Lung (tissue), 12 donors: Measurements from ENCODE around the gene OXSR1. TPM values are rescaled to one million over a fixed set of nuclear protein-coding genes. Genes with fewer than 3 reads are reported as not detected.

Source experiments
- ATAC-seq: fragments of 200-7000 bp; cut with Tn5 transposase; one replicate; pipeline ENCODE4 v1.9.1; 2020; ENCODE audit warnings: moderate number of reproducible peaks; ENCODE audit not compliant: insufficient read depth, low FRiP score
- DNase-seq, 3 donors: peaks; one replicate each; pipeline ENCODE4 v3.0.0-alpha.2; 2013 to 2017
- H3K27ac ChIP-seq, 2 donors: one replicate each; pipeline ENCODE4 v1.5.1; 2013; ENCODE audit warnings: mild to moderate bottlenecking in 2 of 2, moderate library complexity in 2 of 2, control low read depth in 1 of 2, inconsistent platforms in 1 of 2, low read depth in 1 of 2, low read length in 1 of 2
- H3K27me3 ChIP-seq, 3 donors: one replicate each; pipeline ENCODE4 v1.5.1; 2013; ENCODE audit warnings: low read length in 2 of 3; ENCODE audit not compliant: control insufficient read depth in 3 of 3, insufficient read depth in 3 of 3
- H3K36me3 ChIP-seq, 4 donors: one replicate each; pipeline ENCODE4 v1.5.1; 2013; ENCODE audit warnings: low read length in 4 of 4, mild to moderate bottlenecking in 1 of 4, moderate library complexity in 1 of 4; ENCODE audit not compliant: control insufficient read depth in 4 of 4, insufficient read depth in 4 of 4
- H3K4me1 ChIP-seq, 5 donors: one replicate each; pipeline ENCODE4 v1.5.1; 2013; ENCODE audit warnings: low read length in 5 of 5, mild to moderate bottlenecking in 2 of 5, moderate library complexity in 1 of 5; ENCODE audit not compliant: control insufficient read depth in 5 of 5, insufficient read depth in 5 of 5
- H3K4me3 ChIP-seq: one replicate; pipeline ENCODE4 v1.5.1; 2013; ENCODE audit warnings: mild to moderate bottlenecking, control low read depth, moderate library complexity
- H3K9ac ChIP-seq, 2 donors: one replicate each; pipeline ENCODE4 v1.5.1; 2013; ENCODE audit warnings: low read length in 2 of 2, control low read depth in 1 of 2; ENCODE audit not compliant: insufficient read depth in 1 of 2
- H3K9me3 ChIP-seq, 4 donors: one replicate each; pipeline ENCODE4 v1.5.1; 2013; ENCODE audit warnings: low read length in 3 of 4, mild to moderate bottlenecking in 1 of 4, moderate library complexity in 1 of 4; ENCODE audit not compliant: control insufficient read depth in 4 of 4, insufficient read depth in 3 of 4
- WGBS, 2 donors: extraction: QIAGEN DNeasy Blood & Tissue Kit; methylation state at CpG; one replicate each; pipeline ENCODE4 v1.1.7; 2013; 5-methylcytosine and 5-hydroxymethylcytosine counted together
- polyA plus RNA-seq, 2 donors: library from polyadenylated mRNA; stranded (reverse); fragments of 200-250 nt; gene quantifications; one replicate each; pipeline ENCODE4 v1.2.1, GENCODE V29; 2013
- total RNA-seq, 2 donors: library from RNA; depleted of rRNA in 1 of 2; stranded (reverse); fragments of >200 nt in 1 of 2; gene quantifications; one replicate each; pipeline ENCODE4 v1.2.1, GENCODE V29; 2014 to 2021
- TF ChIP-seq, protein P1 (sequence below): IDR thresholded peaks from 2 replicates; pipeline ENCODE4 v1.5.1; 2012; ENCODE audit warnings: mild to moderate bottlenecking; ENCODE audit errors: control extremely low read depth, extremely low read depth
- donor health status: control.
- donor health status: control.
- donor health status: Bipolar disorder and iron deficiency.
- donor health status: healthy.
- donor health status: DM: yes; HTN: yes; CAD: no.

Gene OXSR1
- total and polyA plus RNA-seq, 4 donors, result 11.9 to 38.9 (median 24.9) TPM

GRCh38 chr3:38154625-38155255, 10.6 kb upstream of the OXSR1 start:
- no peaks in the 10 kb centered on the region for H3K36me3 ChIP-seq
- no peak overlapping the region for H3K9ac ChIP-seq
- H3K27ac ChIP-seq, result no peak overlapping the region
- peaks cover 0 to 13% (median 5%) of the 10 kb centered on the region in 5 donors for H3K4me1 ChIP-seq
- ATAC-seq (no peak), DNase-seq (no peak)
- TF ChIP-seq, protein P1, sequence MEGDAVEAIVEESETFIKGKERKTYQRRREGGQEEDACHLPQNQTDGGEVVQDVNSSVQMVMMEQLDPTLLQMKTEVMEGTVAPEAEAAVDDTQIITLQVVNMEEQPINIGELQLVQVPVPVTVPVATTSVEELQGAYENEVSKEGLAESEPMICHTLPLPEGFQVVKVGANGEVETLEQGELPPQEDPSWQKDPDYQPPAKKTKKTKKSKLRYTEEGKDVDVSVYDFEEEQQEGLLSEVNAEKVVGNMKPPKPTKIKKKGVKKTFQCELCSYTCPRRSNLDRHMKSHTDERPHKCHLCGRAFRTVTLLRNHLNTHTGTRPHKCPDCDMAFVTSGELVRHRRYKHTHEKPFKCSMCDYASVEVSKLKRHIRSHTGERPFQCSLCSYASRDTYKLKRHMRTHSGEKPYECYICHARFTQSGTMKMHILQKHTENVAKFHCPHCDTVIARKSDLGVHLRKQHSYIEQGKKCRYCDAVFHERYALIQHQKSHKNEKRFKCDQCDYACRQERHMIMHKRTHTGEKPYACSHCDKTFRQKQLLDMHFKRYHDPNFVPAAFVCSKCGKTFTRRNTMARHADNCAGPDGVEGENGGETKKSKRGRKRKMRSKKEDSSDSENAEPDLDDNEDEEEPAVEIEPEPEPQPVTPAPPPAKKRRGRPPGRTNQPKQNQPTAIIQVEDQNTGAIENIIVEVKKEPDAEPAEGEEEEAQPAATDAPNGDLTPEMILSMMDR, result no peak
- H3K4me3 ChIP-seq, result no peak overlapping the region
- 67 to 69% methylated on average over 2 of the region's 2 CpGs for WGBS, 2 donors
- H3K27me3 ChIP-seq, result no peaks in the 10 kb centered on the region
- no peaks in the 10 kb centered on the region for H3K9me3 ChIP-seq

DNA sequence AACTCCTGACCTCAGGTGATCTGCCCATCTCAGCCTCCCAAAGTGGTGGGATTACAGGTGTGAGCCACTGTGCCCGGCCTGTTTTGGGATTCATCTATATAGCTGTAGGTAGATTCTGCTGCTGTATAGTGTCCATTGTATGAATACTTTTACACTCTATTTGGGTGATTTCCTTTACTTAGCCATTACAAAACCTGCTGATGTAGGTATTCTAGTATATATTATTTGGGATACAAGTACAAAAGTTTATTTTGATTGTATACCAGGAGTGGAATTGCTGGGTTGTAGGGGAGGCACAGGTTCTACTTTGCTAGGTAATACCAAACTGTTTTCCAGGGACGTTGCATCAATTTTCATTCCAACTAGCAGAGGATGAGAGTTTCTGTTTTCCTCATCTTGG, 9.5 kb upstream of the OXSR1 start:
- DNase-seq, result no peak
- Histone ChIP-seq H3K4me3 (no peak overlapping the region), H3K4me1 (peaks cover 0 to 13% (median 5%) of the 10 kb centered on the region in 5 donors), H3K27me3 (no peaks in the 10 kb centered on the region), H3K9ac (no peak overlapping the region), H3K27ac (no peak overlapping the region), H3K9me3 (no peaks in the 10 kb centered on the region), H3K36me3 (no peaks in the 10 kb centered on the region)
- 97 to 98% methylated on average over 2 of the region's 2 CpGs for WGBS, 2 donors
- TF ChIP-seq, protein P1, result no peak
- ATAC-seq, result no peak

DNA sequence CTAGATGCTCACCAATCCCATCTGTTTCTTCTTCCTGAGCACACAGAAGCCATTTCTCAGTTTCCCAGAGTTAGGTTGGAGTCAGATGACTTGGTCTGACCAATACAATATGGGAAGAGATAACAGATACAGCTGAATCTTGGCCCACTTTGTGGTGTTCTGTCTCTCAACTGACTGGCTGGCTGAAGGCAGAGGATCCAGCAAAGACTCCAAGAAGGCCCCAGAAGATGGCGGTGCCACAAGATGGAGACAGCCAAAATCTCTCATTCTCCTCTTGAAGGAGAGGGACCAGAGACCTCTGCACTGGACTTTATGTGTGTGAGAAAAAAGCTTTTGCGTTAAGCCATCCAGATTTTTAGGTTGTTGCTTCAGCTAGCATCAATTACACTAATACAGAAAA, 8.2 kb upstream of the OXSR1 start:
- no peak for ATAC-seq
- 99 to 100% methylated on average over 2 of the region's 2 CpGs for WGBS, 2 donors
- H3K9ac ChIP-seq, result no peak overlapping the region

More for the DNA sequence above, 8.2 kb upstream of the OXSR1 start:
- Histone ChIP-seq H3K27me3 (no peaks in the 10 kb centered on the region), H3K4me3 (no peak overlapping the region), H3K27ac (no peak overlapping the region), H3K9me3 (no peaks in the 10 kb centered on the region), H3K4me1 (peaks cover 0 to 13% (median 3%) of the 10 kb centered on the region in 5 donors), H3K36me3 (no peaks in the 10 kb centered on the region)
- TF ChIP-seq, protein P1, result no peak
- no peak for DNase-seq
